ENCODE data around the gene PUM2. TPM values are rescaled to one million over a fixed set of nuclear protein-coding genes. Genes with fewer than 3 reads are reported as not detected.

The PUM2 gene
- total RNA-seq, 4 donors from 2014 or later = 26.0 to 36.4 (median 29.6) TPM

- H3K27ac ChIP-seq = no peak overlapping the region
- intact Hi-C loops (cut with DNase I; ENCODE audit: low total_unique reads) = no loop called here
- TF ChIP-seq CTCF (IDR thresholded peaks at IDR 0.05 in 4 of 5, conservative IDR thresholded peaks at IDR 0.05 in 1 of 5) = no peak
- H3K9me3 ChIP-seq = no peaks in the 10 kb centered on the region
- ATAC-seq (no peak), DNase-seq (no peak)
- H3K4me1 ChIP-seq = no peaks in the 10 kb centered on the region
- no peaks in the 10 kb centered on the region for H3K27me3 ChIP-seq
- in situ Hi-C loops (cut with MboI; ENCODE audit: low sequenced_read_pairs in 4 of 4) = no loop called here
- no peak overlapping the region for H3K4me3 ChIP-seq
- H3K36me3 ChIP-seq = no peaks in the 10 kb centered on the region
These were observed 138.2 kb downstream of the PUM2 start for GRCh38 chr2:20212459-20212870.

GRCh38 chr2:20211860-20212458 lies 138.7 kb downstream of the PUM2 start:
- Histone ChIP-seq H3K27ac (no peak overlapping the region), H3K27me3 (no peaks in the 10 kb centered on the region), H3K36me3 (no peaks in the 10 kb centered on the region), H3K4me1 (no peaks in the 10 kb centered on the region), H3K9me3 (no peaks in the 10 kb centered on the region), H3K4me3 (no peak overlapping the region)
- TF ChIP-seq CTCF (IDR thresholded peaks at IDR 0.05 in 4 of 5, conservative IDR thresholded peaks at IDR 0.05 in 1 of 5) (no peak), POLR2A (IDR thresholded peaks at IDR 0.05) (no peak)
- no peak for DNase-seq
- in situ Hi-C loops (cut with MboI; ENCODE audit: low sequenced_read_pairs in 4 of 4) = no loop called here
- intact Hi-C loops (cut with DNase I; ENCODE audit: low total_unique reads) = no loop called here
- ATAC-seq = no peak

GRCh38 chr2:20211420-20211819 lies 139.2 kb downstream of the PUM2 start:
- ATAC-seq = no peak
- in situ Hi-C loops (cut with MboI; ENCODE audit: low sequenced_read_pairs in 4 of 4) (no loop called here), intact Hi-C loops (cut with DNase I; ENCODE audit: low total_unique reads) (no loop called here)
- no peaks in the 10 kb centered on the region for H3K9me3 ChIP-seq
- TF ChIP-seq CTCF (IDR thresholded peaks at IDR 0.05 in 4 of 5, conservative IDR thresholded peaks at IDR 0.05 in 1 of 5) (no peak), POLR2A (IDR thresholded peaks at IDR 0.05) (no peak)
- H3K4me3 ChIP-seq = no peak overlapping the region
- H3K36me3 ChIP-seq = no peaks in the 10 kb centered on the region
- H3K27ac ChIP-seq = no peak overlapping the region
- DNase-seq = no peak
- no peaks in the 10 kb centered on the region for H3K27me3 ChIP-seq
- no peaks in the 10 kb centered on the region for H3K4me1 ChIP-seq

GRCh38 chr2:20210462-20210861 lies 140.2 kb downstream of the PUM2 start:
- in situ Hi-C loops (cut with MboI; ENCODE audit: low sequenced_read_pairs in 4 of 4) = no loop called here
- no peaks in the 10 kb centered on the region for H3K36me3 ChIP-seq
- intact Hi-C loops (cut with DNase I; ENCODE audit: low total_unique reads) = no loop called here
- TF ChIP-seq CTCF (IDR thresholded peaks at IDR 0.05 in 4 of 5, conservative IDR thresholded peaks at IDR 0.05 in 1 of 5) = no peak
- TF ChIP-seq POLR2A (IDR thresholded peaks at IDR 0.05) = no peak
- no peaks in the 10 kb centered on the region for H3K9me3 ChIP-seq
- H3K27ac ChIP-seq = no peak overlapping the region
- H3K4me3 ChIP-seq = no peak overlapping the region
- no peak for ATAC-seq
- no peak for DNase-seq
- H3K4me1 ChIP-seq = no peaks in the 10 kb centered on the region
- H3K27me3 ChIP-seq = no peaks in the 10 kb centered on the region

Measured in gastrocnemius medialis (tissue), 4 donors.